H1 (cell line): ENCODE data around the gene SAMM50. TPM values are rescaled to one million over a fixed set of nuclear protein-coding genes. Genes with fewer than 3 reads are reported as not detected.

Experiments used
- CTCF ChIA-PET: fragments of 300-600 bp; sonication (Branson Sonifier 250); formaldehyde crosslinking; loops from one replicate; lab custom pipeline; 2021; ENCODE audit not compliant: partially characterized antibody; lab: Charles Lee
- POLR2A ChIA-PET: fragments of 300-600 bp; sonication (Branson Sonifier 250); formaldehyde crosslinking; loops from one replicate; lab custom pipeline; 2021; ENCODE audit warnings: inconsistent platforms; ENCODE audit not compliant: partially characterized antibody; lab: Charles Lee
- DNase-seq, 2 experiments: peaks; one replicate each; pipeline versions ENCODE4 v3.0.0 to v3.0.0-alpha.2; 2010 to 2022; ENCODE audit warnings: low spot score in 2 of 2, low read depth in 1 of 2, mixed read lengths in 1 of 2
- FAIRE-seq: peaks from 2 replicates; lab custom pipeline; 2011; peaks lifted over from hg19 to GRCh38; lab: Jason Lieb, UNC
- H2AFZ ChIP-seq: 2 replicates; pipeline ENCODE4 v1.8.1; 2012; ENCODE audit warnings: low read length, inconsistent platforms
- H2AK5ac ChIP-seq: 2 replicates; pipeline ENCODE4 v1.6.1; 2013; ENCODE audit warnings: low read depth, low read length
- H2BK120ac ChIP-seq: replicated peaks from 2 replicates; pipeline ENCODE3; 2013; ENCODE audit warnings: low read depth, low read length, inconsistent platforms
- H2BK12ac ChIP-seq: 2 replicates; pipeline ENCODE4 v1.6.1; 2013; ENCODE audit warnings: low read depth, low read length
- H2BK15ac ChIP-seq: 2 replicates; pipeline ENCODE4 v1.6.1; 2013; ENCODE audit warnings: low read length
- H2BK20ac ChIP-seq: 2 replicates; pipeline ENCODE4 v1.6.1; 2013; ENCODE audit warnings: low read length
- H2BK5ac ChIP-seq: 2 replicates; pipeline ENCODE4 v1.6.1; 2013; ENCODE audit warnings: low read depth, low read length
- H3K14ac ChIP-seq: 2 replicates; pipeline ENCODE4 v1.6.1; 2013; ENCODE audit warnings: inconsistent platforms; ENCODE audit not compliant: insufficient read length
- H3K18ac ChIP-seq: 2 replicates; pipeline ENCODE4 v1.6.1; 2013; ENCODE audit warnings: low read length; ENCODE audit errors: extremely low read depth
- H3K23ac ChIP-seq: 2 replicates; pipeline ENCODE4 v1.6.1; 2013; ENCODE audit warnings: inconsistent platforms; ENCODE audit not compliant: insufficient read length
- H3K23me2 ChIP-seq: 2 replicates; pipeline ENCODE4 v1.6.1; 2013; ENCODE audit warnings: low read depth, low read length
- H3K27ac ChIP-seq: 2 replicates; pipeline ENCODE4 v1.6.1; 2011; ENCODE audit warnings: low read depth, low read length, inconsistent platforms
- H3K27me3 ChIP-seq, 4 experiments: replicated peaks in 1 of 4; 1 replicate in 1 of 4; 2 replicates in 3 of 4; pipeline versions ENCODE4 v1.6.1 to v1.8.1; 2011 to 2013; ENCODE audit warnings: low read length in 3 of 4, mild to moderate bottlenecking in 3 of 4, inconsistent platforms in 2 of 4, mixed read lengths in 2 of 4, moderate library complexity in 1 of 4; ENCODE audit not compliant: control insufficient read depth in 3 of 4, insufficient read depth in 3 of 4; ENCODE audit errors: extremely low read depth in 1 of 4
- H3K36me3 ChIP-seq, 4 experiments: 2 replicates each; pipeline versions ENCODE4 v1.6.1 to v1.8.1; 2011 to 2013; ENCODE audit warnings: mild to moderate bottlenecking in 4 of 4, low read length in 3 of 4, moderate library complexity in 2 of 4, control low read depth in 1 of 4, inconsistent platforms in 1 of 4; ENCODE audit not compliant: insufficient read depth in 4 of 4, control insufficient read depth in 2 of 4
- H3K4ac ChIP-seq: replicated peaks from 2 replicates; pipeline ENCODE3; 2013; ENCODE audit warnings: low read length, low read depth, mixed read lengths, inconsistent platforms; ENCODE audit not compliant: insufficient read length
- H3K4me1 ChIP-seq, 4 experiments: replicated peaks in 1 of 4; 1 replicate in 1 of 4; 2 replicates in 3 of 4; pipeline versions ENCODE4 v1.6.1 to v1.8.1; 2011 to 2013; ENCODE audit warnings: low read length in 3 of 4, inconsistent platforms in 2 of 4, mixed read lengths in 1 of 4; ENCODE audit not compliant: insufficient read depth in 4 of 4, control insufficient read depth in 3 of 4
- H3K4me2 ChIP-seq, 2 experiments: 2 replicates each; pipeline versions ENCODE4 v1.6.1 to v1.8.1; 2011 to 2013; ENCODE audit warnings: low read depth in 2 of 2, low read length in 2 of 2, control low read depth in 1 of 2, inconsistent platforms in 1 of 2, mild to moderate bottlenecking in 1 of 2; ENCODE audit not compliant: insufficient read depth in 1 of 2
- H3K4me3 ChIP-seq, 4 experiments: fragments of 200-600, 300-600 bp in 1 of 4; sonication (generic), shearing (Covaris generic), sonication (Bioruptor Twin) in 1 of 4; 2 replicates each; pipeline versions ENCODE4 v1.5.1 to v1.8.1; 2011 to 2016; ENCODE audit warnings: low read length in 4 of 4, low read depth in 3 of 4, control low read depth in 2 of 4, inconsistent platforms in 2 of 4, mild to moderate bottlenecking in 2 of 4, mixed read lengths in 1 of 4, moderate library complexity in 1 of 4; ENCODE audit not compliant: insufficient read depth in 2 of 4; ENCODE audit errors: extremely low read depth in 1 of 4
- H3K56ac ChIP-seq: replicated peaks from 2 replicates; pipeline ENCODE3; 2013; ENCODE audit warnings: low read depth, mild to moderate bottlenecking, mixed read lengths, low read length, inconsistent platforms; ENCODE audit not compliant: insufficient read length
- H3K79me1 ChIP-seq: 2 replicates; pipeline ENCODE4 v1.6.1; 2013; ENCODE audit warnings: low read depth, low read length, control low read depth
- H3K79me2 ChIP-seq, 2 experiments: 2 replicates each; pipeline versions ENCODE4 v1.6.1 to v1.8.1; 2012 to 2013; ENCODE audit warnings: low read length in 2 of 2, mild to moderate bottlenecking in 2 of 2, inconsistent platforms in 1 of 2; ENCODE audit not compliant: insufficient read depth in 2 of 2, control insufficient read depth in 1 of 2
- H3K9ac ChIP-seq, 4 experiments: replicated peaks in 1 of 4; 1 replicate in 1 of 4; 2 replicates in 3 of 4; pipeline versions ENCODE4 v1.6.1 to v1.8.1; 2011 to 2013; ENCODE audit warnings: low read depth in 3 of 4, low read length in 3 of 4, control low read depth in 2 of 4, mild to moderate bottlenecking in 2 of 4, moderate library complexity in 2 of 4, inconsistent platforms in 1 of 4; ENCODE audit errors: extremely low read depth in 1 of 4
- H3K9me3 ChIP-seq, 2 experiments: 2 replicates each; pipeline versions ENCODE4 v1.6.1 to v1.8.1; 2012 to 2013; ENCODE audit warnings: mild to moderate bottlenecking in 2 of 2, moderate library complexity in 2 of 2, control low read depth in 1 of 2, inconsistent platforms in 1 of 2, low read depth in 1 of 2, low read length in 1 of 2, mixed read lengths in 1 of 2; ENCODE audit not compliant: insufficient read depth in 2 of 2
- H4K20me1 ChIP-seq, 2 experiments: replicated peaks in 1 of 2; 2 replicates each; pipeline versions ENCODE3 to v1.8.1; 2011 to 2013; ENCODE audit warnings: inconsistent platforms in 2 of 2, low read length in 2 of 2, mild to moderate bottlenecking in 1 of 2; ENCODE audit not compliant: insufficient read depth in 2 of 2, control insufficient read depth in 1 of 2
- H4K5ac ChIP-seq: 2 replicates; pipeline ENCODE4 v1.6.1; 2013; ENCODE audit warnings: low read length, low read depth, mixed read lengths, inconsistent platforms; ENCODE audit not compliant: insufficient read length
- H4K8ac ChIP-seq: 2 replicates; pipeline ENCODE4 v1.8.0; 2013; ENCODE audit warnings: mild to moderate bottlenecking, moderate library complexity, low read length, inconsistent platforms; ENCODE audit not compliant: insufficient read depth; ENCODE audit errors: extremely low read depth
- H4K91ac ChIP-seq: replicated peaks from 2 replicates; pipeline ENCODE3; 2013; ENCODE audit warnings: low read length, mixed read lengths, inconsistent platforms; ENCODE audit not compliant: insufficient read length
- HDAC2 ChIP-seq, 2 experiments: fragments of 300-600 bp in 1 of 2; sonication (generic) in 1 of 2; IDR thresholded peaks; 2 replicates each; pipeline ENCODE4 v1.6.1; 2011 to 2012; ENCODE audit warnings: low read depth in 2 of 2, low read length in 2 of 2, mild to moderate bottlenecking in 2 of 2, moderate library complexity in 2 of 2, borderline replicate concordance in 1 of 2, inconsistent platforms in 1 of 2
- POLR2A ChIP-seq, 2 experiments: IDR thresholded peaks; 1 replicate in 1 of 2; 2 replicates in 1 of 2; pipeline ENCODE4 v1.6.1; 2011; ENCODE audit warnings: low read depth in 2 of 2, low read length in 2 of 2, mild to moderate bottlenecking in 2 of 2; ENCODE audit errors: control extremely low read depth in 1 of 2
- POU5F1 ChIP-seq: IDR thresholded peaks from 2 replicates; pipeline ENCODE4 v1.6.1; 2011; ENCODE audit warnings: low read depth, mild to moderate bottlenecking, low read length, moderate library complexity
- WGBS, 2 experiments: shearing (Covaris generic) in 1 of 2; methylation state at CpG; one replicate each; pipeline versions ENCODE4 v1.1.6 to v1.1.7; 2013 to 2015; ENCODE audit warnings: low lambda C conversion rate in 2 of 2, mixed read lengths in 2 of 2, inconsistent platforms in 1 of 2, low coverage in 1 of 2, missing lambda C conversion rate in 1 of 2; ENCODE audit not compliant: insufficient replicate concordance in 2 of 2, insufficient coverage in 1 of 2, insufficient read length in 1 of 2; ENCODE audit errors: extremely low coverage in 1 of 2, missing lambda C conversion rate in 1 of 2; 5-methylcytosine and 5-hydroxymethylcytosine counted together
- polyA plus RNA-seq, 7 experiments: library from polyadenylated mRNA; depleted of rRNA in 3 of 7; stranded (reverse) in 5 of 7; unstranded in 2 of 7; fragments of >200 nt in 5 of 7; fragments of 200-250 nt in 2 of 7; gene quantifications; 1 replicate in 5 of 7; 2 replicates in 1 of 7; 4 replicates in 1 of 7; pipeline versions ENCODE4 v1.2.1 to v1.2.3, GENCODE V29; 2011 to 2013; ENCODE audit warnings: missing spikeins in 2 of 7, mixed read lengths in 2 of 7
- total RNA-seq: library from RNA; stranded (reverse); fragmentation: NEBNext Ultra II Directional; extraction: Animal tissue kit (Norgen Biotek cat#: 25700); gene quantifications from 2 replicates; pipeline ENCODE4 v1.2.1, GENCODE V29; 2021

The SAMM50 gene
- total and polyA plus RNA-seq, 2 of the 8 experiments (the other 6 are each of a cell fraction or from before 2014, with no cell fraction given), result 45.4 to 70.3 TPM

DNA sequence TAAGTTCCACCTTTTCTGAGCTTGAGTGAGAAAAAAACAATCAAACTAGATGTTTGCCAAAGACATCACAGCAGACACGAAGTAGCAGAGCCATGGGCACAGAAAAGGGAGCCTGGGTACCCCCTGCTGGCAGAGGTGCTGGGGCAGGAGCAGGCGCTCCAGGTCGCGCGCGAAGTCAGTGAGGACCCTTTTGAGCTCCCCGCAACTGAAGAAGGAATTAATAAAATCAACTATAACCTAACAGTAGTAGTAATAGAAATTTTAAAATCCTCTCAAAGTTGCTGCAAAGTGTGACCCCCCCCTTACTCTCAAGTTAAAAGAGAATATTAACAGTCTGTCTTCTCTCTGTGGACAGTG is 48.8 kb downstream of the SAMM50 start:
- FAIRE-seq, result no peak
- POLR2A ChIA-PET, result no interaction called here

More for the DNA sequence above, 48.8 kb downstream of the SAMM50 start:
- Histone ChIP-seq H3K36me3 (peaks cover 0 to 2% (median 0%) of the 10 kb centered on the region in 4 experiments; a peak in 2 of 8 replicates), H3K4me3 (no peak overlapping the region), H3K18ac (no peak overlapping the region), H4K8ac (no peak overlapping the region), H3K27me3 (no peaks in the 10 kb centered on the region; a peak in 1 of 7 replicates), H4K5ac (no peak overlapping the region), H3K4me2 (no peak overlapping the region), H3K56ac (no peak overlapping the region), H2AK5ac (no peak overlapping the region), H3K79me2 (no peaks in the 10 kb centered on the region), H2BK12ac (no peak overlapping the region), H3K9ac (no peak overlapping the region), H2BK120ac (no peak overlapping the region), H3K14ac (no peak overlapping the region), H2BK5ac (no peak overlapping the region), H3K23me2 (no peaks in the 10 kb centered on the region), H4K20me1 (peaks cover 0 to 2% of the 10 kb centered on the region in 2 experiments), H3K79me1 (no peaks in the 10 kb centered on the region), H3K4ac (no peak overlapping the region), H2AFZ (no peak overlapping the region), H3K4me1 (no peaks in the 10 kb centered on the region), H2BK20ac (no peak overlapping the region), H3K23ac (no peak overlapping the region), H4K91ac (no peak overlapping the region), H2BK15ac (no peak overlapping the region), H3K9me3 (0 out of 4 replicates have a peak, but pooled peaks cover 0 to 6% of the 10 kb centered on the region in 2 experiments), H3K27ac (no peak overlapping the region)
- 83% methylated on average over 7 of the region's 7 CpGs; no CpG with 5 or more reads in 1 of the 2 experiments for WGBS, 2 experiments
- CTCF ChIA-PET, result interaction anchor here (0.5 to 6.6 kb wide), 14 partner anchors 10 to 1285 kb away, joined by 3 to 43 read pairs (median 4); no protein-coding TSS in a partner anchor
- no peak for TF ChIP-seq POLR2A (IDR thresholded peaks at IDR 0.05; ENCODE audit: control extremely low read depth in 1 of 2, low read depth in 2 of 2, low read length in 2 of 2)
- TF ChIP-seq POU5F1, result no peak
- TF ChIP-seq HDAC2 (IDR thresholded peaks at IDR 0.05; ENCODE audit: borderline replicate concordance in 1 of 2, low read depth in 2 of 2, low read length in 2 of 2), result no peak
- DNase-seq, result no peak
